Hepatocyte (in vitro differentiated cells): ENCODE data around the gene PDE4D.

Source experiments
- CTCF ChIP-seq: fragments of 200-600 bp; sonication (generic); IDR thresholded peaks from 2 replicates; pipeline ENCODE4 v1.5.1; 2016; ENCODE audit warnings: antibody characterized with exemption, mild to moderate bottlenecking; ENCODE audit not compliant: poor library complexity
- EZH2 ChIP-seq: fragments of 200-600 bp; sonication (generic); IDR thresholded peaks from 2 replicates; pipeline ENCODE4 v1.6.1; 2016; ENCODE audit warnings: antibody characterized with exemption, mild to moderate bottlenecking, borderline replicate concordance
- EZH2phosphoT487 ChIP-seq: fragments of 200-600 bp; sonication (generic); IDR thresholded peaks from one replicate; pipeline ENCODE4 v1.6.1; 2018; ENCODE audit warnings: antibody characterized with exemption, mild to moderate bottlenecking, low read depth, moderate library complexity; ENCODE audit not compliant: unreplicated experiment, severe bottlenecking

GRCh38 chr5:59660737-59661136 lies 232.8 kb downstream of the PDE4D start:
- TF ChIP-seq CTCF (peak; percentile 38), EZH2 (no peak), EZH2phosphoT487 (no peak)
